SK-N-SH (cell line): ENCODE measurements around the gene ZNF219. TPM values are rescaled to one million over a fixed set of nuclear protein-coding genes. Genes with fewer than 3 reads are reported as not detected.

Experiments
- CTCF ChIA-PET: fragments of 300-600, 350-600 bp; formaldehyde crosslinking; extraction: SDS; loops from one replicate; lab custom pipeline; 2021; lab: Yijun Ruan, JAX
- POLR2A ChIA-PET: fragments of 350-600 bp; sonication (Branson Sonifier 250); formaldehyde crosslinking; extraction: SDS; loops from one replicate; lab custom pipeline; 2020; ENCODE audit warnings: antibody characterized with exemption, inconsistent platforms; lab: Yijun Ruan, JAX
- DNase-seq: peaks from one replicate; pipeline ENCODE4 v3.0.0; 2012
- H2AFZ ChIP-seq: fragments of 200-600 bp; sonication (generic); 2 replicates; pipeline ENCODE4 v1.8.1; 2016; ENCODE audit warnings: antibody characterized with exemption, mild to moderate bottlenecking, low read depth
- H3F3A ChIP-seq: fragments of 200-600 bp; sonication (generic); replicated peaks from 2 replicates; pipeline ENCODE3; 2016; ENCODE audit warnings: antibody characterized with exemption, mild to moderate bottlenecking; ENCODE audit not compliant: insufficient read depth
- H3K27ac ChIP-seq, 2 experiments: fragments of 200-500 bp in 1 of 2; fragments of 200-600 bp in 1 of 2; sonication (Bioruptor generic) in 1 of 2; sonication (generic), shearing (Covaris generic) in 1 of 2; 2 replicates each; pipeline versions ENCODE4 v1.5.1 to v1.6.1; 2014 to 2016; ENCODE audit warnings: low read depth in 2 of 2, inconsistent platforms in 1 of 2, low read length in 1 of 2, mild to moderate bottlenecking in 1 of 2, mixed read lengths in 1 of 2
- H3K27me3 ChIP-seq: fragments of 200-600 bp; sonication (generic), shearing (Covaris generic); 2 replicates; pipeline ENCODE4 v1.6.1; 2016; ENCODE audit warnings: mixed run types; ENCODE audit not compliant: insufficient read depth
- H3K36me3 ChIP-seq, 2 experiments: fragments of 200-500 bp in 1 of 2; fragments of 200-600 bp in 1 of 2; sonication (Bioruptor generic) in 1 of 2; sonication (generic) in 1 of 2; replicated peaks in 1 of 2; 2 replicates each; pipeline versions ENCODE3 to v1.5.1; 2014 to 2016; ENCODE audit warnings: low read length in 1 of 2, mild to moderate bottlenecking in 1 of 2; ENCODE audit not compliant: insufficient read depth in 2 of 2, control insufficient read depth in 1 of 2
- H3K4me1 ChIP-seq, 2 experiments: fragments of 200-500 bp in 1 of 2; fragments of 200-600 bp in 1 of 2; sonication (Bioruptor generic) in 1 of 2; sonication (generic), shearing (Covaris generic) in 1 of 2; 2 replicates each; pipeline versions ENCODE4 v1.5.1 to v1.6.1; 2014 to 2016; ENCODE audit warnings: low read depth in 1 of 2, low read length in 1 of 2, mixed run types in 1 of 2; ENCODE audit not compliant: insufficient read depth in 2 of 2, control insufficient read depth in 1 of 2
- H3K4me2 ChIP-seq: fragments of 200-600 bp; sonication (generic), shearing (Covaris generic); 2 replicates; pipeline ENCODE4 v1.6.1; 2017; ENCODE audit warnings: mixed run types
- H3K4me3 ChIP-seq, 2 experiments: fragments of 200-500 bp in 1 of 2; fragments of 200-600 bp in 1 of 2; sonication (Bioruptor generic) in 1 of 2; sonication (generic), shearing (Covaris generic) in 1 of 2; 2 replicates each; pipeline versions ENCODE4 v1.5.1 to v1.8.1; 2014 to 2016; ENCODE audit warnings: low read depth in 2 of 2, inconsistent platforms in 1 of 2, low read length in 1 of 2, mild to moderate bottlenecking in 1 of 2, mixed read lengths in 1 of 2, moderate library complexity in 1 of 2
- H3K79me2 ChIP-seq: fragments of 200-600 bp; sonication (generic); 2 replicates; pipeline ENCODE4 v1.8.1; 2017; ENCODE audit warnings: mild to moderate bottlenecking; ENCODE audit not compliant: insufficient read depth
- H3K9ac ChIP-seq: fragments of 200-600 bp; sonication (generic); 2 replicates; pipeline ENCODE4 v1.6.1; 2017; ENCODE audit warnings: mixed run types
- H3K9me2 ChIP-seq: fragments of 200-600 bp; sonication (generic); 2 replicates; pipeline ENCODE4 v1.6.1; 2017; ENCODE audit warnings: mixed run types
- H3K9me3 ChIP-seq: fragments of 200-600 bp; sonication (generic); 2 replicates; pipeline ENCODE4 v1.6.1; 2017; ENCODE audit warnings: mixed run types, mild to moderate bottlenecking, moderate library complexity
- H4K20me1 ChIP-seq: fragments of 200-600 bp; sonication (generic); 2 replicates; pipeline ENCODE4 v1.6.1; 2017; ENCODE audit warnings: mild to moderate bottlenecking, mixed run types; ENCODE audit not compliant: insufficient read depth
- CTCF ChIP-seq: fragments of 200-600 bp; sonication (generic); IDR thresholded peaks from 2 replicates; pipeline ENCODE4 v1.6.1; 2017; ENCODE audit warnings: antibody characterized with exemption, mild to moderate bottlenecking, moderate library complexity
- EP300 ChIP-seq, 2 experiments: IDR thresholded peaks; 2 replicates each; pipeline versions ENCODE4 v1.4.0 to v1.6.1; 2012; ENCODE audit warnings: borderline replicate concordance in 1 of 2, low read depth in 1 of 2, low read length in 1 of 2
- FOXM1 ChIP-seq: IDR thresholded peaks from 2 replicates; pipeline ENCODE4 v1.4.0; 2012; ENCODE audit warnings: low read depth, mild to moderate bottlenecking
- GABPA ChIP-seq: IDR thresholded peaks from 2 replicates; pipeline ENCODE4 v1.4.0; 2012; ENCODE audit warnings: low read depth, mild to moderate bottlenecking
- GATA2 ChIP-seq: sonication (generic); formaldehyde crosslinking; IDR thresholded peaks from 2 replicates; pipeline ENCODE4 v1.5.0; 2020; ENCODE audit warnings: mild to moderate bottlenecking, missing genetic modification reagents
- IRF3 ChIP-seq: fragments of 150-350 bp; IDR thresholded peaks from 2 replicates; pipeline ENCODE4 v1.6.1; 2016; ENCODE audit warnings: mild to moderate bottlenecking, low read depth, low read length
- NFIC ChIP-seq: IDR thresholded peaks from 2 replicates; pipeline ENCODE4 v1.4.0; 2012; ENCODE audit warnings: borderline replicate concordance
- PBX3 ChIP-seq: IDR thresholded peaks from 2 replicates; pipeline ENCODE4; 2012
- POLR2AphosphoS5 ChIP-seq: IDR thresholded peaks from 2 replicates; pipeline ENCODE4 v1.6.1; 2012; ENCODE audit warnings: low read depth, low read length
- RCOR1 ChIP-seq: fragments of 150-350 bp; IDR thresholded peaks from 2 replicates; pipeline ENCODE4 v1.6.1; 2017; ENCODE audit warnings: antibody characterized with exemption, low read length
- REST ChIP-seq: IDR thresholded peaks from 2 replicates; pipeline ENCODE4 v1.6.1; 2012; ENCODE audit warnings: mild to moderate bottlenecking, low read depth, low read length, moderate library complexity
- SMC3 ChIP-seq: IDR thresholded peaks from 2 replicates; pipeline ENCODE4 v1.6.1; 2012; ENCODE audit warnings: low read depth, low read length, improper control_type of control experiment
- TCF12 ChIP-seq: IDR thresholded peaks from 2 replicates; pipeline ENCODE4 v1.4.0; 2012
- TEAD4 ChIP-seq: IDR thresholded peaks from 2 replicates; pipeline ENCODE4 v1.4.0; 2012; ENCODE audit warnings: mild to moderate bottlenecking, borderline replicate concordance; ENCODE audit not compliant: insufficient read depth
- YY1 ChIP-seq: IDR thresholded peaks from 2 replicates; pipeline ENCODE4 v1.4.0; 2012; ENCODE audit warnings: low read depth, mild to moderate bottlenecking
- ZBTB33 ChIP-seq: IDR thresholded peaks from 2 replicates; pipeline ENCODE4 v1.4.0; 2012; ENCODE audit warnings: low read depth, borderline replicate concordance
- WGBS: methylation state at CpG from one replicate; pipeline ENCODE4 v1.1.6; 2017; ENCODE audit warnings: low lambda C conversion rate; 5-methylcytosine and 5-hydroxymethylcytosine counted together
- polyA plus RNA-seq, 3 experiments: library from polyadenylated mRNA; depleted of rRNA; stranded (reverse); fragments of >200 nt; gene quantifications; 2 replicates each; pipeline ENCODE4 v1.2.3, GENCODE V29; 2012

The ZNF219 gene
- polyA plus RNA-seq, 1 of the 3 experiments (the other 2 are of a cell fraction) = 24.1 TPM

GRCh38 chr14:21103710-21104447 lies 5.4 kb upstream of the ZNF219 start (continued):
- TF ChIP-seq CTCF (peak; percentile 65), GABPA (no peak), FOXM1 (no peak), IRF3 (no peak), REST (no peak), ZBTB33 (peak; percentile 97)
- TF ChIP-seq, all 33 proteins: peak for 12

- H3K4me1 ChIP-seq = peaks cover 18 to 39% of the 10 kb centered on the region in 2 experiments
- peaks cover 21% of the 10 kb centered on the region for H3F3A ChIP-seq
- no peaks in the 10 kb centered on the region for H3K9me2 ChIP-seq
- peak overlapping the region; percentile 96 for H3K9ac ChIP-seq
- CTCF ChIA-PET = interaction anchor here (0.6 to 20.5 kb wide), 22 partner anchors 9 to 247 kb away, joined by 3 to 555 read pairs (median 15); partner anchors contain the start of genes ARHGEF40 and NDRG2
- H3K9me3 ChIP-seq = no peaks in the 10 kb centered on the region
- H3K4me2 ChIP-seq = peak overlapping the region; percentile 96
- H3K36me3 ChIP-seq = no peaks in the 10 kb centered on the region
- H3K27me3 ChIP-seq = no peaks in the 10 kb centered on the region
- 2% methylated on average over 9 of the region's 9 CpGs for WGBS
- H3K79me2 ChIP-seq = no peaks in the 10 kb centered on the region
- POLR2A ChIA-PET = interaction anchor here (0.7 to 2.9 kb wide), 5 partner anchors 8 to 89 kb away, joined by 3 to 14 read pairs (median 3); partner anchors contain the start of gene ARHGEF40
- H3K4me3 ChIP-seq = peak overlapping the region; percentile 82 to 86
- peak overlapping the region; percentile 60 to 90 for H3K27ac ChIP-seq
- DNase-seq = no peak
- no peaks in the 10 kb centered on the region for H4K20me1 ChIP-seq
- H2AFZ ChIP-seq = peak overlapping the region; percentile 56; the same call in 1 of the 2 replicates
- TF ChIP-seq EP300 (IDR thresholded peaks at IDR 0.05; ENCODE audit: borderline replicate concordance in 1 of 2, low read depth in 1 of 2, low read length in 1 of 2) (no peak), RCOR1 (no peak), PBX3 (no peak), FOXM1 (no peak), GATA2 (no peak), YY1 (no peak), ZBTB33 (no peak), NFIC (no peak), TCF12 (no peak), TEAD4 (no peak), IRF3 (no peak), POLR2AphosphoS5 (no peak), SMC3 (no peak)
These were observed 4.9 kb upstream of the ZNF219 start for GRCh38 chr14:21103411-21103709.
